OCI-LY7 (cell line): ENCODE measurements around the gene TMEM50A.
"Not testable (repeated sequence)": the region's sequence is repeated elsewhere in the genome, so short reads cannot be mapped to it uniquely, and the experiment has no call there.

Experiments used
- CTCF ChIP-seq: fragments of 200-600 bp; sonication (generic); conservative IDR thresholded peaks from 2 replicates; pipeline ENCODE4 v1.5.1; 2014; ENCODE audit warnings: mild to moderate bottlenecking, antibody characterized with exemption, low read length, moderate library complexity, mixed read lengths
- EZH2phosphoT487 ChIP-seq: fragments of 200-600 bp; sonication (generic); IDR thresholded peaks from 2 replicates; pipeline ENCODE4 v1.6.1; 2018; ENCODE audit warnings: low read depth, borderline replicate concordance, mild to moderate bottlenecking, mixed run types, antibody characterized with exemption, low read length, moderate library complexity, mixed read lengths

GRCh38 chr1:25296501-25296900 is 41.6 kb upstream of the TMEM50A start:
- TF ChIP-seq CTCF, EZH2phosphoT487: not testable (repeated sequence)
